ENCODE data around the gene LRFN5. TPM values are rescaled to one million over a fixed set of nuclear protein-coding genes. Genes with fewer than 3 reads are reported as not detected.

Gene LRFN5
- total and polyA plus RNA-seq, 2 of the 8 experiments (the other 6 are each of a cell fraction or from before 2014, with no cell fraction given) = 0.85 to 4.7 TPM

GRCh38 chr14:41662780-41663472 is 56.2 kb downstream of the LRFN5 start:
- Histone ChIP-seq H3K79me1 (ENCODE audit: low read depth, low read length) (no peaks in the 10 kb centered on the region), H3K36me3 (ENCODE audit: control insufficient read depth in 2 of 4, insufficient read depth in 4 of 4, low read length in 3 of 4) (no peaks in the 10 kb centered on the region), H3K9me3 (ENCODE audit: insufficient read depth in 2 of 2, low read depth in 1 of 2, low read length in 1 of 2) (no peaks in the 10 kb centered on the region), H3K4me1 (replicated peaks in 1 of 4; ENCODE audit: control insufficient read depth in 3 of 4, insufficient read depth in 4 of 4, low read length in 3 of 4) (no peaks in the 10 kb centered on the region), H3K23me2 (ENCODE audit: low read depth, low read length) (no peaks in the 10 kb centered on the region), H3K4me2 (ENCODE audit: insufficient read depth in 1 of 2, low read depth in 2 of 2, low read length in 2 of 2) (no peak overlapping the region), H2BK20ac (ENCODE audit: low read length) (no peak overlapping the region), H3K18ac (ENCODE audit: extremely low read depth, low read length) (no peak overlapping the region), H3K27me3 (replicated peaks in 1 of 4; ENCODE audit: control insufficient read depth in 3 of 4, extremely low read depth in 1 of 4, insufficient read depth in 3 of 4, low read length in 3 of 4) (no peaks in the 10 kb centered on the region), H2BK12ac (ENCODE audit: low read depth, low read length) (no peak overlapping the region), H2AFZ (ENCODE audit: low read length) (no peak overlapping the region), H3K4ac (replicated peaks; ENCODE audit: insufficient read length, low read depth, low read length) (no peak overlapping the region), H3K79me2 (ENCODE audit: control insufficient read depth in 1 of 2, insufficient read depth in 2 of 2, low read length in 2 of 2) (no peaks in the 10 kb centered on the region), H3K14ac (ENCODE audit: insufficient read length) (no peak overlapping the region), H2BK120ac (replicated peaks; ENCODE audit: low read depth, low read length) (no peak overlapping the region), H3K23ac (ENCODE audit: insufficient read length) (no peak overlapping the region), H3K4me3 (ENCODE audit: extremely low read depth in 1 of 4, insufficient read depth in 2 of 4, low read depth in 3 of 4, low read length in 4 of 4) (no peak overlapping the region), H3K56ac (replicated peaks; ENCODE audit: insufficient read length, low read depth, low read length) (no peak overlapping the region), H4K91ac (replicated peaks; ENCODE audit: insufficient read length, low read length) (no peak overlapping the region), H4K20me1 (replicated peaks in 1 of 2; ENCODE audit: control insufficient read depth in 1 of 2, insufficient read depth in 2 of 2, low read length in 2 of 2) (no peaks in the 10 kb centered on the region), H3K27ac (ENCODE audit: low read depth, low read length) (no peak overlapping the region), H2BK15ac (ENCODE audit: low read length) (no peak overlapping the region), H2AK5ac (ENCODE audit: low read depth, low read length) (no peak overlapping the region), H2BK5ac (ENCODE audit: low read depth, low read length) (no peak overlapping the region), H4K8ac (ENCODE audit: extremely low read depth, insufficient read depth, low read length) (no peak overlapping the region), H4K5ac (ENCODE audit: insufficient read length, low read depth, low read length) (no peak overlapping the region), H3K9ac (replicated peaks in 1 of 4; ENCODE audit: extremely low read depth in 1 of 4, low read depth in 3 of 4, low read length in 3 of 4) (no peak overlapping the region)
- WGBS, 2 experiments (ENCODE audit: extremely low coverage in 1 of 2, insufficient coverage in 1 of 2, insufficient read length in 1 of 2, insufficient replicate concordance in 2 of 2, low coverage in 1 of 2, low lambda C conversion rate in 2 of 2, missing lambda C conversion rate in 1 of 2) = 87% methylated on average over 3 of the region's 3 CpGs; no CpG with 5 or more reads in 1 of the 2 experiments
- ChIA-PET POLR2A (ENCODE audit: partially characterized antibody) (no interaction called here), CTCF (ENCODE audit: partially characterized antibody) (no interaction called here)
- DNase-seq (ENCODE audit: low read depth in 1 of 2, low spot score in 2 of 2) (no peak), FAIRE-seq (no peak)
- TF ChIP-seq BRCA1 (IDR thresholded peaks at IDR 0.05; ENCODE audit: low read depth, low read length) (no peak), SIRT6 (IDR thresholded peaks at IDR 0.05; ENCODE audit: low read length) (no peak), RNF2 (IDR thresholded peaks at IDR 0.05; ENCODE audit: borderline replicate concordance, low read depth, low read length, missing control alignments, poor library complexity, severe bottlenecking) (no peak), SP2 (IDR thresholded peaks at IDR 0.05; ENCODE audit: low read length) (no peak), RBBP5 (IDR thresholded peaks at IDR 0.05; ENCODE audit: borderline replicate concordance, low read depth, low read length) (no peak), TAF7 (optimal IDR thresholded peaks at IDR 0.05; ENCODE audit: borderline replicate concordance, low read depth, low read length) (no peak), HDAC2 (IDR thresholded peaks at IDR 0.05; ENCODE audit: borderline replicate concordance in 1 of 2, low read depth in 2 of 2, low read length in 2 of 2) (no peak), TCF12 (IDR thresholded peaks at IDR 0.05; ENCODE audit: low read depth, low read length) (no peak), EP300 (IDR thresholded peaks at IDR 0.05; ENCODE audit: borderline replicate concordance in 1 of 2, low read depth in 2 of 2, low read length in 2 of 2) (no peak), JUN (IDR thresholded peaks at IDR 0.05; ENCODE audit: low read depth, low read length) (no peak), ATF2 (IDR thresholded peaks at IDR 0.05; ENCODE audit: low read length) (no peak)

Measured in H1 (cell line).